Esophagus squamous epithelium (tissue), 5 donors: ENCODE measurements around the gene IL1RAPL2. TPM values are rescaled to one million over a fixed set of nuclear protein-coding genes. Genes with fewer than 3 reads are reported as not detected.

Source experiments
- DNase-seq: peaks from one replicate; lab custom pipeline; 2025; lab: John Stamatoyannopoulos, UW
- H3K27ac ChIP-seq, 4 donors: fragments of 200-600 bp; sonication (generic); one replicate each; pipeline ENCODE4 v1.5.1; 2016 to 2019; ENCODE audit warnings: mild to moderate bottlenecking in 1 of 4
- H3K27me3 ChIP-seq, 4 donors: fragments of 200-600 bp; sonication (generic); 1 replicate in 3 of 4; 2 replicates in 1 of 4; pipeline versions ENCODE4 v1.5.1 to v1.6.0; 2017 to 2021; ENCODE audit warnings: antibody characterized with exemption in 1 of 4
- H3K36me3 ChIP-seq, 3 donors: fragments of 200-600 bp; sonication (generic); one replicate each; pipeline ENCODE4 v1.5.1; 2016 to 2019
- H3K4me1 ChIP-seq, 3 donors: fragments of 200-600 bp; sonication (generic); one replicate each; pipeline ENCODE4 v1.5.1; 2017 to 2019
- H3K4me3 ChIP-seq, 4 donors: fragments of 200-600 bp; sonication (generic); 1 replicate in 3 of 4; 2 replicates in 1 of 4; pipeline ENCODE4 v1.5.1; 2016 to 2019; ENCODE audit warnings: mild to moderate bottlenecking in 2 of 4, moderate library complexity in 1 of 4
- H3K9me3 ChIP-seq, 3 donors: fragments of 200-600 bp; sonication (generic); one replicate each; pipeline ENCODE4 v1.5.1; 2016 to 2019
- POLR2A ChIP-seq, 4 donors: fragments of 450-650 bp; IDR thresholded peaks; one replicate each; pipeline ENCODE4 v1.6.1; 2017; ENCODE audit warnings: antibody characterized with exemption in 4 of 4, mild to moderate bottlenecking in 4 of 4, moderate library complexity in 3 of 4
- WGBS, 2 donors: methylation state at CpG; one replicate each; pipeline ENCODE4 v1.1.5; 2018; 5-methylcytosine and 5-hydroxymethylcytosine counted together
- intact Hi-C: fragments of 100-400 bp; cut with DNase I; formaldehyde crosslinking; loops from one replicate; pipeline ENCODE4 v1.15.0; 2022
- total RNA-seq, 4 donors: library from RNA; depleted of rRNA; stranded (reverse); fragments of >200 nt; gene quantifications; one replicate each; pipeline ENCODE4 v1.1.0, GENCODE V29; 2016
- TF ChIP-seq, protein P1 (sequence below), 6 experiments: fragments of 450-650 bp in 4 of 6; fragments of 200-600 bp in 2 of 6; sonication (generic) in 2 of 6; IDR thresholded peaks; one replicate each; pipeline ENCODE4 v1.5.1; 2016 to 2019; ENCODE audit warnings: antibody characterized with exemption in 6 of 6, mild to moderate bottlenecking in 4 of 6, moderate library complexity in 4 of 6
- donor health status: DM: yes; HTN: yes; CAD: no.

IL1RAPL2 gene
- total RNA-seq, 4 donors from 2014 or later, result 0.09 TPM; not detected in 3

DNA sequence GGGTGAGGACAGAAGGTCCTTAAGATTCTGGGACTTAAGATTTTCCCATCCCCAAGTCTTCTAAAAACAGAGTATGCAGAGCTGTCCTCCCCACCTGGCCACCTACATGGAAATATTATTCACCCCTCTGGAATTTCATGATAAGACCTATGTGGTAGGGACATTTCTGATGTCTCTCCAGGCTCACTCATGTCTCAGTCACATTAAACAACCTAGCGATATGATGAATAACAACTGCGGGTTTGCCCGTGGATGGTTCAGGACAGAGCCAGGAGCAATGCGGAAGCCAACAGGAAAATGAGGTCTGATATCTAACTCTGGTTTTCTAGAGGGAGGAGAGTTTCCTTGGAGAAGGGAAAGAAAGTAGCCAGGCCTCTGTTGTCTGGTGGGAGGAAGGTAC lies 607.1 kb downstream of the IL1RAPL2 start:
- no peaks in the 10 kb centered on the region for H3K9me3 ChIP-seq
- H3K27ac ChIP-seq, result no peak overlapping the region
- no peaks in the 10 kb centered on the region for H3K36me3 ChIP-seq
- no peaks in the 10 kb centered on the region for H3K27me3 ChIP-seq
- no peak for DNase-seq
- no peaks in the 10 kb centered on the region for H3K4me1 ChIP-seq
- 85% methylated on average over 4 of the region's 4 CpGs; no CpG with 5 or more reads in 1 of the 2 donors for WGBS, 2 donors
- intact Hi-C loops, result no loop called here
- H3K4me3 ChIP-seq, result no peak overlapping the region
- no peak for TF ChIP-seq POLR2A (IDR thresholded peaks at IDR 0.05)
- TF ChIP-seq, protein P1, sequence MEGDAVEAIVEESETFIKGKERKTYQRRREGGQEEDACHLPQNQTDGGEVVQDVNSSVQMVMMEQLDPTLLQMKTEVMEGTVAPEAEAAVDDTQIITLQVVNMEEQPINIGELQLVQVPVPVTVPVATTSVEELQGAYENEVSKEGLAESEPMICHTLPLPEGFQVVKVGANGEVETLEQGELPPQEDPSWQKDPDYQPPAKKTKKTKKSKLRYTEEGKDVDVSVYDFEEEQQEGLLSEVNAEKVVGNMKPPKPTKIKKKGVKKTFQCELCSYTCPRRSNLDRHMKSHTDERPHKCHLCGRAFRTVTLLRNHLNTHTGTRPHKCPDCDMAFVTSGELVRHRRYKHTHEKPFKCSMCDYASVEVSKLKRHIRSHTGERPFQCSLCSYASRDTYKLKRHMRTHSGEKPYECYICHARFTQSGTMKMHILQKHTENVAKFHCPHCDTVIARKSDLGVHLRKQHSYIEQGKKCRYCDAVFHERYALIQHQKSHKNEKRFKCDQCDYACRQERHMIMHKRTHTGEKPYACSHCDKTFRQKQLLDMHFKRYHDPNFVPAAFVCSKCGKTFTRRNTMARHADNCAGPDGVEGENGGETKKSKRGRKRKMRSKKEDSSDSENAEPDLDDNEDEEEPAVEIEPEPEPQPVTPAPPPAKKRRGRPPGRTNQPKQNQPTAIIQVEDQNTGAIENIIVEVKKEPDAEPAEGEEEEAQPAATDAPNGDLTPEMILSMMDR (IDR thresholded peaks at IDR 0.05), result no peak

DNA sequence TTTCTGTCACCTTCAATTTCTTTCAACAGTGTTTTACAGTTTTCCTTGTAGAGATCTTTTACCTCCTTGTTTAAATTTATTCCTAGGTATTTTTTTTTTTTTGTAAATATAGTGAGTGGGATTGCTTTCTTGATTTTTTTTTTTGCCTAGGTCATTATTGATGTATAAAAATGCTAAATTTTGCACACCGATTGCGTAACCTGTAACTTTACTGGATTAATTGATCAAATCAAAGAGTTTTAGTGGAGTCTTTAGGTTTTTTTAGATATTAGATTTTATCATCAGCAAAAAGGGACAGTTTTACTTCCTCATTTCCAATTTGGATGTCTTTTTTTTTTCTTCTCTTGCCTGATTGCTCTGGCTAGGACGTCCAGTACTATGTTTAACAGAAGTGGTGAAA lies 613.6 kb downstream of the IL1RAPL2 start:
- H3K4me1 ChIP-seq, result no peaks in the 10 kb centered on the region
- WGBS, 2 donors, result 71 to 78% methylated on average over 3 of the region's 3 CpGs
- no peak for DNase-seq
- TF ChIP-seq POLR2A (IDR thresholded peaks at IDR 0.05), result no peak
- TF ChIP-seq, protein P1 (IDR thresholded peaks at IDR 0.05), result no peak
- H3K36me3 ChIP-seq, result no peaks in the 10 kb centered on the region
- no peak overlapping the region for H3K27ac ChIP-seq
- H3K4me3 ChIP-seq, result no peak overlapping the region
- intact Hi-C loops, result no loop called here
- H3K27me3 ChIP-seq, result no peaks in the 10 kb centered on the region
- peaks cover 0 to 4% (median 0%) of the 10 kb centered on the region in 3 donors for H3K9me3 ChIP-seq

DNA sequence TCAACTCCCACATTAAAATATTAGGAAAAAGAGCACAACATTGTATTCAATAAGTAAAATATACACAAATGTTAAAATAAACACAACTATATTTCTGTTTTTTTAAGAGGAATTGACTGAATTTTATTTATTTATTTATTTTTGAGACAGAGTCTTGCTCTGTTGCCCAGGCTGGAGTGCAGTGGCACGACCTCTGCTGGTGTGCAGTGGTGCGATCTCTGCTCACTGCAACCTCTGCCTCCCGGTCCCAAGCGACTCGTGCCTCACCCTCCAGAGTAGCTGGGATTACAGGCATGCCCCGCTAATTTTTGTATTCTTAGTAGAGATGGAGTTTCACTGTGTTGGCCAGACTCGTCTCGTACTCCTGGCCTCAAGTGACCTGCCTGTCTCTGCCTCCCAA lies 623.1 kb downstream of the IL1RAPL2 start:
- intact Hi-C loops, result no loop called here

DNA sequence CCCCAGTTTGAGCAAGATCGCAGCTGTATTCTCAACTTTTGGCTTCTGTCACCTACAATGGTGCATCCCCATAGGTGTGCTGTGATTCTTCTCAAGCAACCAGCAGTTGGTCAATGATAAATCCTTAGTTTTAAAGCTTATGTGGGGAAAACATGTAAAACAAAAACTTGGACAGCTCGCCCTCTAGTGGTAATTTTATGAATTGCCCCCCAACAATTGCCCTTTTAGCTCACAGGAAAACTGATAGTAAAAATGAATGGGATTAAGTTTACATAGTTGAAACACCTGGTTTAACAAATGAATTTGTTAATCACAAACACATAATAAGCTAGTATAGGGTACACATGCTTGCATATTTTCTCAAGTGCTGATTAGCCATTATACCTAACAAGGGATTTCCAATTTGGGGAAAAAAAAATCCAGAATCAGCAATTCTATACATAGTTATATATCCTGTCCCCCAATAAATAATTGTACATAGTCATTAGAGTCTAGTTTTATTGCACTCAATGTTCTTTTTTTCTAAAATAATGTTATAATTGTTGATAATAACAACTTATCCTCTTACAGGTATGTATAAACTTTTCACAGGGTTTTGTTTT lies 624.4 kb downstream of the IL1RAPL2 start:
- Histone ChIP-seq H3K9me3 (no peaks in the 10 kb centered on the region), H3K4me1 (no peaks in the 10 kb centered on the region), H3K36me3 (no peaks in the 10 kb centered on the region), H3K27me3 (peaks cover 0 to 4% (median 0%) of the 10 kb centered on the region in 4 donors), H3K4me3 (no peak overlapping the region), H3K27ac (no peak overlapping the region)
- 0 to 14% methylated on average over 2 of the region's 2 CpGs for WGBS, 2 donors
- intact Hi-C loops, result no loop called here
- no peak for DNase-seq
- TF ChIP-seq, protein P1 (IDR thresholded peaks at IDR 0.05), result peak; percentile 38 to 88 (median 58)
- TF ChIP-seq POLR2A (IDR thresholded peaks at IDR 0.05), result no peak

More for the DNA sequence above, 623.1 kb downstream of the IL1RAPL2 start:
- DNase-seq, result no peak
- 74 to 76% methylated on average over 5 to 8 of the region's 8 CpGs for WGBS, 2 donors
- Histone ChIP-seq H3K4me3 (no peak overlapping the region), H3K27ac (no peak overlapping the region), H3K27me3 (peaks cover 0 to 4% (median 0%) of the 10 kb centered on the region in 4 donors), H3K36me3 (no peaks in the 10 kb centered on the region), H3K4me1 (no peaks in the 10 kb centered on the region), H3K9me3 (no peaks in the 10 kb centered on the region)
- no peak for TF ChIP-seq POLR2A (IDR thresholded peaks at IDR 0.05)
- TF ChIP-seq, protein P1 (IDR thresholded peaks at IDR 0.05), result no peak

DNA sequence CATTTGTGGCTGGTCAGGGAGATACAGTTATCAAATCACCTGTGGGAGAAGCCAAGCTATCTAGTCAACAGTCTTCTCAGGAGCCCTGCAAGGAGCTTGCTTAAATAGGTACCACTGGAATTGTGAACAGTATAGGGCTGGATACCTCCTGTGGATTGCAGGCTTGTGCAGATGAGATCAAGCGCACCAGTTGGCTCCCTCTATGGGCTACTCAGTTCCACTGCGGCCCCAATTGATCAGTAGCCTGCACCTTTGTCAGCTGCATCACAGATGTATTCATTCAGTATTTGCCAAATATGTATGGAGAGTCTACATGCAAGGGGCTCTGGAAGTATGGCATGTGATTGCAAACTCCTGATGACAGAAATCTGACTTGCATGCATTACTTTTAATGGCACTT lies 625.9 kb downstream of the IL1RAPL2 start:
- Histone ChIP-seq H3K36me3 (no peaks in the 10 kb centered on the region), H3K9me3 (no peaks in the 10 kb centered on the region), H3K4me3 (no peak overlapping the region), H3K27me3 (peaks cover 0 to 4% (median 0%) of the 10 kb centered on the region in 4 donors), H3K4me1 (no peaks in the 10 kb centered on the region), H3K27ac (no peak overlapping the region)
- TF ChIP-seq, protein P1 (IDR thresholded peaks at IDR 0.05), result no peak
- no peak for TF ChIP-seq POLR2A (IDR thresholded peaks at IDR 0.05)
- no peak for DNase-seq
- WGBS, 2 donors, result 6% methylated on average over 2 of the region's 2 CpGs; no CpG with 5 or more reads in 1 of the 2 donors
- intact Hi-C loops, result no loop called here
